GM20431 (cell line): ENCODE measurements around the gene ZC3H4.

ENCODE experiments used
- in situ Hi-C: fragments of 300-500 bp; cut with MseI, MboI; formaldehyde crosslinking; loops from one replicate; pipeline ENCODE4 v1.15.0; 2020; ENCODE audit warnings: low sequenced_read_pairs; ENCODE audit not compliant: unreplicated experiment

Gene ZC3H4

DNA sequence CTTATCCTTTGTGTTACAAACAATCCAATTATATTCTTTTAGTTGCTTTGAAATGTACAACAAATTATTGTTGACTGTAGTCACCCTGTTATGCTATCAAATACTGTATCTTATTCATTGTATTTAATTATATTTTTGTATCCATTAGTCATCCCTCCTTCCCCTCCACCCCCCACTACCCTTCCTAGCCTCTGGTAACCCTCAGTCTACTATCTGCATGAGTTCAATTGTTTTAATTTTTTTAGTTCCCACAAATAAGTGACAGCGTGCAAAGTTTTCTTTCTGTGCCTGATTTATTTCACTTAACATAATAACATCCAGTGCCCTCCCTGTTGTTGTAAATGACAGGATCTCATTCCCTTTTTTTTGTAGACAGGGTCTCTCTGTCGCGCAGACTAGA lies 21.6 kb upstream of the ZC3H4 start:
- in situ Hi-C loops = no loop called here

DNA sequence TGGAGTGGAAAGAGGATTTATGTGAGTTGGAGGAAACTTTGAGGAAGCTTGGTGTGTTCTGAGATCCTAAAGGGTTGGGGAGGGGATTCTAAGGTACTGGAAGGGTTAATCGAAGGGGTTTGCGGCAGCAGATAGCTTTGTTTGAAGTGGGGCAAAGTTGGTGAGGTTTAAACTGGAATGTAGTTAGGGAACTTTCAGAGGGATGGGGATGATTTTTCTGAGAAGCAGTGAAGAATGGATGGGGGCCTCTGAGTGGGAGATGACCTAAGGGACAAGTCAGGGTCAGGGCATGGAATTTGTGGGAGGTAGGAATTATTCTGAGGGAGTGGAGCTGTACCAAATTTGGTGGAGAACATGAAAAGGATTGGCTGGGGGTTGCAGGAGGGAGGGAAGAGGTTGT lies 21.0 kb upstream of the ZC3H4 start:
- in situ Hi-C loops = no loop called here

DNA sequence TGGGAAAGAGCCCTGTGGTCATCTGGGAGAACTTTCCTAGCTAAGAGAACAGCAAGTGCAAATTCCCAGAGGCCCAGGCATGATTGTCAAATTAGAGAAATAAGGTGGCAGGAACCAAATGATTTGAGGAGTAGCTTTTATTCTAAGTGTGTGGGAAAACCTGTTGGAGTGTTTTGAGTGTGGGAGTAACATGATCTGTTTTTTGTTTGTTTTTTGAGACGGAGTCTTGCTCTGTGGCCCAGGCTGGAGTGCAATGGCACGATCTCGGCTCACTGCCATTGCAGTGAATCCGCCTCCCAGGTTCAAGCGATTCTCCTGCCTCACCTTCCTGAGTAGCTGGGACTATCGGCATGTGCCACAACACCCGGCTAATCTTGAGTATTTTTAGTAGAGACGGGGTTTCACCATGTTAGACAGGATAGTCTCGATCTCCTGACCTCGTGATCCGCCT lies 19.5 kb upstream of the ZC3H4 start:
- in situ Hi-C loops = no loop called here

DNA sequence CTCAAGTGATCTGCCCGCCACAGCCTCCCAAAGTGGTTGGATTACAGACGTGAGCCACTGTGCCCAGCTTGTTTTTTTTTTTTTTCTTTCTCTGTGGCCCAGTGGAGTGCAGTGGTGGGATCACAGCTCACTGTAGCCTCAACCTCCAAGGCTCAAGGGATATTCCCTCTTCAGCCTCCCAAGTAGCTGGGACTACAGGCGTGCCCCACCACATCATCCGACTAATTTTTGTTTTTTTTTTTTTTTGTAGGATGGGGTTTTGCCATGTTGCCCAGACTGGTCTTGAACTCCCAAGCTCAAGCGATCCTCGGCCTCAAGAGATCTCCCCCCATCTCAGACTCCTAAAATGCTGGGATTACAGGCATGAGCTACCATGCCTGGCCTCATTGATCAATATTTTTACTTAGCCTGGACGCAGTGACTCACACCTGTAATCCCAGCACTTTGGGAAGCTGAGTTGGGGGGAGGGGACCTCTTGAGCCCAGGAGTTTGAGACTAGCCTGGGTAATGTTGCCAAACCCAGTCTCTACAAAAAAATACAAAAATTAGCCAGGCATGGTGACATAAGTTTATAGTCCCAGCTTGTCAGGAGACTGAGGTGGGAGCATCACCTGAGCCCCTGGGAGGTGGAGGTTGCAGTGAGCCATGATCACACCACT lies 18.7 kb upstream of the ZC3H4 start:
- in situ Hi-C loops = no loop called here

DNA sequence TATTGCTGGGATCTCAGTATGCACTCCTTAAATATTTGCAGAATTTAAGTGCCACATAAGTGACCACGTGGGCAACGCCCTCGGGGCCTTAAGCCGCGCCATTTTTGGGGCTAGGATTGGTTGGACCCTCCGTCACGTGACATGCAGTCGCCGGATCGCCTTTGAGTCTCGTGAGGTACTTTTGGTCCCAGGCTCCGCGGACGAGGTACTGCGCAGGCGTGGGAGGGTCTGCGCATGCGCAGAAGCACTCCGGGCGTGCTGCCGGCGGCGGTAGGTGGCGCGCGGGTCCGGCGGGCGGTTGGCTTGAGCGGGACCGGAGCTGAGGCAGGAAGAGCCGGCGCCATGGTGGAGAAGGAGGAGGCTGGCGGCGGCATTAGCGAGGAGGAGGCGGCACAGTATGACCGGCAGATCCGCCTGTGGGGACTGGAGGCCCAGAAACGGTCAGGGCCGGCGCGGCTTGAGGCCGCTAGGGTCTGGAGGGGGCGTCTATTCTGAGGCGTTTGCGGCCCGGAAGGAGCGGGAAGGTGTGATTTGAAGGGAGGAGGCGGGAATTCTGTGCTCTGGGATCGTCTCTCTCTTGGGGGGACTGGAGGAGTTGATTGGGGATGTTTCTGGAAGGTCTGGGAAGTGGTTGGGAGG lies 17.1 kb upstream of the ZC3H4 start, which contains the start of gene SAE1:
SAE1 (plus strand) TSS at position 247 of the 639 bp plus-strand sequence; CDS start at position 343, 96 bp downstream.
- in situ Hi-C loops = no loop called here

DNA sequence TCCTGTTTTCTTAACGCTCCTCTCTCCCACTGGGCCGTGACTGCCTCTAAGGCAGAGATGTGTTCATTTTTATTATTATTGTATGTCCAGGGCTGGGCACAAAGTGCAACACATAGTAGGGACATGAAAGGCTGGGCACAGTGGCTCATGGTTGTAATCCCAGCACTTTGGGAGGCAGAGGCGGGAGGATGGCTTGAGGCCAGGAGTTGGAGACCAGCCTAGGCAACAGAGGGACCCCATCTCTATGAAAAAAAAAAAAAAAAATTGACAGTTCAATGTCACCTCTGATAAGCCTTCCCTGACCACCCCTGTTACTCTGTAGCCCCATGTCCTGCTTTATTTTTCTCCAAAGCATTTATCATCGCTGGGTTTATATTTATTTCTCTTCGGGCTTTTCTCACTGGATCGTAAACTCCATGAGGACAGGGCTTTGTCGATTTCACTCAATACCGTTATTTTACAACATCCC lies 16.6 kb upstream of the ZC3H4 start:
- in situ Hi-C loops = no loop called here

DNA sequence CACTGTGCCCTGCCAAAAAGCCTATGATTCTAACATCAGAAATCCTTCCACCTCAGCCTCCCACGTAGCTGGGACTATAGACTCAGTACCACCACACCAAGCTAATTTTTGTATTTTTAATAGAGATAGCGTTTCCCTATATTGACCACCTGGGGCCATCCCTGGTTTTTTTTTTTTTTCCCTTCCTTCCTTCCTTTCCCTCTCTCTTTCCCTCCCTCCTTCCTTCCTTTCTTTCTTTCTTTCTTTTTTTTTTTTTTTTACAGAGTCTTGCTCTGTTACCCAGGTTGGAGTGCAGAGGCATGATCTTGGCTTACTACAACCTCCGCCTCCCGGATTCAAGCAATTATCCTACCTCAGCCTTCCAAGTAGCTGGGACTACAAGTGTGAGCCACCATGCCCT lies 16.0 kb upstream of the ZC3H4 start:
- in situ Hi-C loops = loop anchor here (10.0 kb wide), 1 partner anchor 115 kb away; the partner anchor contains the start of gene NPAS1

DNA sequence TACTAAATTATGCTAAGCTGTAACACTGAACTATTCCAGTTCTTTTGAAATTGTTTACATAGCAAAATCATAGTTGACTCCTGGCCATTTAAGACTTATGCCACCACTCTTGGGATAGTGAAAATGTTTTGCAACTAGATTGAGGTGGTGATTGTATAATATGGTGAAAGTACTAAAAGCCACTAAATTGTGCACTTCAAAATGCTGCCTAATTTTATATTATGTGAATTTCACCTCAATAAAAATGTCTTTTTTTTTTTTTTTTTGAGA lies 12.0 kb upstream of the ZC3H4 start:
- in situ Hi-C loops = loop anchor here (10.0 kb wide), 1 partner anchor 111 kb away; the partner anchor contains the start of gene NPAS1

DNA sequence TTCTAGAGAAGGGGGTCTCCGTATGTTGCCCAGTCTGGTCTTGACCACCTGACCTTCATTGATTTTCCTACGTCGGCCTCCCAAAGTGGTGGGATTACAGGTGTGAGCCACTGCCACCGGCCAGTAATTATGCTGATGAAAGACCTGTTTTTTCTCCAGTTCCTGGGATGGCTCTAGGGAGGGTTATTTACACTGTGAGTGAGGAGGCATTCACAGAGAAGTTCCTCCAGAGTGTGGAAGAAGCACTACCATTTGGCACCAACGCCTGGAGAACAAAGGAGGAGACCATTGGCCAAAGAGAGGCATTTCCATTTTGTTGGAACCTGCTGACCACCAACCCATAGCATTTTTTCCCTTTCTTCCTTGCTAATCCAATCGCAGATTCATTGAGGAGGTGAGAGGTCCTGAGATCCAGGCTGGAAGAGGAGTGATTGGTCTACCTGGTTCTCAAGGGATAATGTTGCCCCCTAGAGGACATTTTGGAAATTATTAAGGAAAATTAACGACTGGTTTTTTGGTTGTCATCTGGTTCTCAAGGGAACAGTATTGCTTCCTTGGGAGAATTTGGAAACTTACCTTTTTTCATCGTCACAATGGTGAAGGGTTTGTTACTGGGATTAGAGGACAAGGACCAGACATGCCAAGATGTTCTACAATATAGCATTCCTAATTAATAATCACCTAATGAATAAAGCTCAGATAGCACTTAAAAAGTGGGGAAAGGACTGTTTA lies 11.5 kb upstream of the ZC3H4 start:
- in situ Hi-C loops = loop anchor here (10.0 kb wide), 1 partner anchor 110 kb away; the partner anchor contains the start of gene NPAS1

DNA sequence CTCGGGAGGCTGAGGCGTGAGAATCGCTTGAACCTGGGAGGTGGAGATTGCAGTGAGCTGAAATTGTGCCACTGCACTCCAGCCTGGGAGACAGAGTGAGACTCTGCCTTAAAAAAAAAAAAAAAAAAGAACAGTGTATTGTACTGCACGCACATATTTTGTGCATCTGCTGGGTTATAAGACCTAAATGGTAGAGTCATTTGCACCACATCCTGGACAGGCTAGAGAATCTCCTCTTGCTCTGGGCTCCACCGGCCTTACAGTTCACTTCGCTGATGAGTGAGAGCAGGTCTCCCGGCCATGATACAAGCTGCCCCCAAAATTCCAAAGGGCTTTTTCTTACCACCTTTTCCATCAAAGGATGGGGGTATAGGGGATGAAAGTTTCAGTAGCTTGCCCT lies 9.8 kb upstream of the ZC3H4 start:
- in situ Hi-C loops = loop anchor here (10.0 kb wide), 1 partner anchor 109 kb away; the partner anchor contains the start of gene NPAS1

DNA sequence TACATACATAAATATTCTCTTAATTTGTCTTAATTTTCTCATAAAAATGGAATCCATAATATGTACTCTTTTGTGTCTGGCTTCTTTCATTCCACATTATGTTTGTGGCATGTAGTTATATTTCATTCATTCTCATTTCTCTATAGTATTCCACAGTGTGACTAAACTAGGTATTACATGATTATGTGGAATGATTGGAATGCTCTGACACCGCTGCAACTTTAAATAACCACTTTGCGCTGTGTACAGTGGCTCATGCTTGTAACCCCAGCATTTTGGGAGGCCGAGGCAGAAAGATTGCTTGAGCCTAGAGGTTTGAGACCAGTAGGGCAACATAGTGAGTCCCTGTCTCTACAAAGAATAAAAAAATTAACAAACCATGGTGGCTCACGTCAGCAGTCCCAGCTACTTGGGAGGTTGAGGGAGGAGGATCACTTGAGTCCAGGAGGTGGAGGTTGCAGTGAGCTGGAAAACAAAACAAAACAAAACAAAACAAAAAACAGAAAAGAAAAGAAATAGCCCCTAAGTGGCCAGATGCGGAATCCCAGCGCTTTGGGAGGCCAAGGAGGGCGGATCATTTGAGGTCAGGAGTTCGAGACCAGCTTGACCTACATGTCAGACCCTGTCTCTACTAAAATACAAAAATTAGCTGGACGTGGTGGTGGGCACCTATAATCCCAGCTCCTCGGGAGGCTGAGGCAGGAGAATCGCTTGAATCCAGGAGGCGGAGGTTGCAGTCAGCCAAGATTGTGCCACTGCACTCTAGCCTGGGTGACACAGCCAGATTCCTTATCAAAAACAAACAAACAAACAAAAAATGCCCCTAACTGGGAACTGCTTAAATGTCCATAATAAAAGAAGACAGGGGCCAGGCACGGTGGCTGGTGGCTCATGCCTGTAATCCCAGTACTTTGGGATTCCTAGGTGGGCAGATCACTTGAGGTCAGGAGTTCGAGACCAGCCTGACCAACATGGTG lies 9.1 kb upstream of the ZC3H4 start:
- in situ Hi-C loops = loop anchor here (10.0 kb wide), 1 partner anchor 108 kb away; the partner anchor contains the start of gene NPAS1

DNA sequence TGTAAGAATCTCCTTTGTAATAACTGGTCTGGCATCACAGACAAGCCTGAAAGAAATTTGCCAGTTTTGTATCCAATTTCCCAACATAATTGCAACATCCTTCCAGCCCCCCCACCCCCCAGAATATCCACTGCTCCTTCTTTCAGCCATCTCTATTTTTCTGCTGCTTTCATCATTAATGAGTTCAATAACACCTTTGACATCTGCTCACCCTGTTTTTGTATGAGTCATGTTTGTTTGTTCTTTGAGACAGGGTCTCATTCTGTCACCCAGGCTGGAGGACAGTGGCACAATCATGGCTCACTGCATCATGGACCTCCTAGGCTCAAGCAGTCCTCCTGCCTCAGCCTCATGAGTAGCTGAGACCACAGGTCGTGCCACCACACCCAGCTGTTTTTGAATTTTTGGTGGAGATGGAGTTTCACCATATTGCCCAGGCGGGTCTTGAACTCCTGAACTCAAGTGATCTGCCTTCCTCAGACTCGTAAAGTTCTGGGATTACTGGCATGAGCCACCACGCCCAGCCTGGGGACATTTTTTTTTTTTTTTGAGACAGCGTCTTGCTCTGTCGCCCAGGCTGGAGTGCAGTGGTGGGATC lies 7.0 kb upstream of the ZC3H4 start:
- in situ Hi-C loops = loop anchor here (10.0 kb wide), 1 partner anchor 106 kb away; the partner anchor contains the start of gene NPAS1

DNA sequence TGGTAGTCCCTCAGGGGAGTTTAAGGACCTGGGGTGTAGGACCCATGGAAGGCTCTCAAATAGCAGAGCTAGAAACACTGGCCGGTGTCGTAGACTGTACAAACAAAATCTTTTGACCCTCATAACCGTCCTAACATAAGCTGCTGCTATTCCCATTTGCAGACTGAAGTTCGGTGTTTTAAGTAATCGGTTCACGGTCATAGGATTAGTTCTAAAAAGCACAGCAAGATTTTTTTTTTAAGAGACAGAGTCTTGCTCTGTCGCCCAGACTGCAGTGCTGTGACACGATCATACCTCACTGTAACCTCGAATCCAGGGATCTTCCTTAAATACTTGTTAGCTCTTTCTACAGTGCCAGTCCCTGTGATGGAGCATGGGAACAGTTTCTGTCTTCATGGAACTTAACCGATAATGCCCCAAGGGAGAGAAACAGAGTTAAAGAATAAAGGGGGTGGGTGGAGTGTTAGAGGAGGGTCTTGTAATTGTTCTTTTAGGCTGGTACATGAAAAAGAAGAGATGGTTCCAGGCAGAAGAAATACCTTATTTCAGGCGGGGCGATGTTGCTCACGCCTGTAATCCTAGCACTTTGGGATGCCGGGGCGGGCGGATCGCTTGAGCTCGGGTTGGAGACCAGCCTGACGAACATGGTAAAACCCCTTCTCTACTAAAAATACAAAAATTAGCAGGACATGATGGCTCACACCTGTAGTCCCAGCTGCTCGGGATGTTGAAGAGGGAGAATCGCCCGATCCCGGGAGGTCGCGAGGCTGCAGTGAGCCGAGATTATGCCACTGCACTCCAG lies 475 bp upstream of the ZC3H4 start:
- in situ Hi-C loops = no loop called here

DNA sequence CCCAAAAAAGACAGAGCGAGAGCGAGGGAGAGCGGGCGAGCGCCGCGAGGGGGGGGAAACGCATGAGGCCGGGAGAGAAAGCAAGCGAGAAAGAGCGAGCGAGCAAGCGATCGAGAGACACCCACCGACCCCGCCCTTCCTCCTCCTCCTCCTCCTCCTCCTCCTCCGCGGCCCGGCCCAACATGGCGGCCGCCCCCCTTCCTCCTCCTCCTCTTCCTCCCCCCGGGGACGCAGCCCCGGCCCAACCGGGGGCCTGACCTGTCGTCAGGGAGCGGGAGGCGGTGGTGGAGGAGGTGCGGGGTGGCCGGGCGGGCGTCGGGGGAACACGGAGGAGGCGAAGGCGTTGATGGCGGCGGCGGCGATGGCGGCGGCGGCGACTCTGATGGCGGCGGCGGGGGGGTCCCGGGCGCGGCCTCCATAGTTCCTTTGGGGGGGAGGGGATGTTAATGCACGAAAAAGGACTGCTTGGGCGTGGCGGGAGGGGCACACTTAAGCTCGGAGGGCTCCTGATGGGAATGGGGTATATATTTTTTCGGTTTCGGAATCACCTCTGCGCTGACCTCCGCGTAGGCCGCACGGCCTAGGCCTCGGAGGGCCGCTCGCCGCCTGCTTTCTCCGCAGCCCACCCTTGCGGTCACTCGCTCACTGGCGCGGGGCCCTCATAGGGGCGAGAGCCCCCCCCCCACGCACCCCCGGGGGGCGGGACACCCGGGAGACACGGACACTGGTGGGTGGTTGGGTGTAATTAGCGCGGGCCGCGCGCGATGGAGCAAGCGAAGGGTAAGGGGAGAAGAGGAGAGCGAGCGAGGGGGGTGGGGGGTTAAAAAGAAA lies 1.2 kb downstream of the ZC3H4 start:
- in situ Hi-C loops = no loop called here

DNA sequence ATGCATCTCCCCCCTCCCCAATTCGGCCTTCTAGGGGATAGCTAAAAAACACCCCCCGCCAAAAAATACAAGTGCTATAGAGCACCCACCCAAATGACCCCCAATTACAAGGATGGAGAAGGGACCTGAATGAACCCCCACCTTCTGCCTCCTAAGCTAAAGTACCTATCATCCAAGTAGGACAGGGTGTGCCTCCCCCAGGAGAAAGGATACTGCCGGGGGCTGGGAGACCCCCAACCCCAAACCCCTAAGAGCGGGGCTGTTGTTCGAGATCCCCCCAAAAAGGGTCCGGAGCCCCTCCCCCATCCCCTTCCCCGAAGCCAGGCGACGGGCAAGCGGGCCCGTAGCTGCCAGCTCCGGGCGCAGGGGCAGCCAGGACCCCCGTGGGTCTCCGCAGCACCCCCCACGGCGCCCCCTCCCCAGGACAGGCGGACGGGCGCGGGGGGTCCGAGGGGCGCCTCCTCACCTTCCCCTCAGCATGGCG lies 1.9 kb downstream of the ZC3H4 start:
- in situ Hi-C loops = no loop called here

DNA sequence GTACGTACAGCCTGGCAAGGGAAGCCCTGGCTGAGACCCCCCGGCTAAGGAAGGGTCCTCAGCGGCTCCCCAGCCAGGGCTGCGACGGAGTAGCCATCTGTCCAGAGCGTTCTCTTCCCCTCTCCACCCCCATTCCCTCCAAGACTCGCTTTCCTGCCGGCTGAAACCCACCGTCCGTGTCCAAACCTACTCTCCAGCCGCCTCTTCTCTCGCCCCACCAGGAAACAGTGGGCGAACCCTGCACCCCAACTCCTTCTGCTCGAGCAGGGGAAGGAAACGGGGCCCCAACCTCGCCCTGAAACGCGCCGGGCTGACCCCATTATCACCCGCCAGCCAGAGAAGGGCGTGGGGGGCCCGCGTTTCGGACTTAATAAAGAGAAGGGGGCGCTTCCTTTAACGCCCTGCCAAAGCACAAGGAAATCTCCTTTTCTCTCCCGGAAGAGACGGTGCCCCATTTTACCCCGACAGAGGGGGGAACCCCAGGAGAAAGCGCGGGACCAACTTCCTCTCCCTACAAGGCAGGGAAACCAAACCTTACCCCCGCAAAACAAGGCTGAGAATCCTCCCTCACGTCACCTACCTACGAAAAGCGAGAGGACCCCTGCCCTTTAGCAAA lies 2.5 kb downstream of the ZC3H4 start:
- in situ Hi-C loops = no loop called here

DNA sequence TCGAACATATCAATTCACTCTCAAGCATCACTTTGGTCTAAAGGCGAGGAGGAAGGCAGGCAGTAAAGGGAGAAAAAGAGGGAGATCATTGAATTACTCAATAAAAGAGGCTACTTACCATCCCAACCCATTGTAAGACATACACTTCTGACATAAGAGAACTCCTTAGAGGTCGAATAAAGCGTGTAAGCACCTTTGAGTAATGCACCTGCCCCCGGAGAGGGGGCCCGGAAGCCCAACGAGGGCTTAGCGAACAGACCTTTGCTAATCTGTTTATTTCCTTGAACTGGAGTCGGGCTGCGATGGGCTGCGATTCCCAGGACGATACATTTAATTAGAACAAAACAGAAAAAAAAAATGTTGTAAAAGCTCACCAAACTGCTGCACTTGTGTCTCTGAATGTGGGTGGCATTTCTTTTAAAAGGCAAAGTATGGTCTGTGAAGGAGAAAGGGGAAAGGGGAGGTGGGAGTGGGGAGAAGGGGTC lies 3.0 kb downstream of the ZC3H4 start:
- in situ Hi-C loops = no loop called here
